ENCODE results near the gene MYL9.

DNA sequence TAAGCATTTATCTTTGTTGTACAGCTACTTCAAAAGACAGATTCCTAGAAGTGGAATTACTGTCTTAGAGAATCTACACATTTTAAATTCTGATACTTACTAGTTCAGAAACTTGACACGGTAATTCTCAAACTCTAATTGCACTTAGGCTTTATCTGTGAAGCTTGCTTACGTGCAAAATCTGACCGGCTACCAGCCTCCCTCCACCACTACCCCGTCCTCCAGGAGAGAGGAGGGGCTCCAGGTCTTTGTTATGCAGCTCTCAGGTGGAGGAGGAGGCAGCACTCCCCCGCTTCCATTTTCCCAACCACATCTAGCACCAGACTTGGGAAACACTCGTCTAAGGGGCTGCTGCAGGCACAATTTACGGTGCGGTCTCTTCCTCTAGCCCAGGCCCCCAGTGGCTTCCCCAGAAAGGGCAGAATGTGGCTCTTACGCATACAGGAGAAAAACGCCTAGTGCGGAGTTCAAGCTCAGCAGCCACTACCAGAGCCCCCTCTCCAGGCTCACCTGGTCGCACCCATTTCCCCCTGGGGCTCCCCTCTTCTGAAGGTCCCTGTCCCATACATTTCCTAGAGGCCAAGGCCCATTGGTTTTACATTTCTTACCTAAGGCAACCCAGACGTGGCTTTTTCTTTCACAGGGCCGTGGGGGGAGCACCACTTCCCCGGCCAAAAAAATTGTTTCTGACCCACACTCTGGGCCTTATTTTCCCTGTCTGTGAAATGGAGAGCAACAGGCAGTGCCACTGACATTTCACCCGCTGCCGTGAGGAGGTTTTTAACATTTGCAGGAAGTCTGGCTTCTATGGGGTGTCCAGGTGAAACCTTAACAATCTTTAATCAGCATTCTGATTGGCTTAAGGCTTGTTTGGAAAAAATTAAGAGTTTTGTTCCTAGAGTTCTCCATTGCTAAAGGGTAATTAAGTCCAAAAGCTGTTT is 30.5 kb downstream of the MYL9 start:
- TF ChIP-seq, protein P1, sequence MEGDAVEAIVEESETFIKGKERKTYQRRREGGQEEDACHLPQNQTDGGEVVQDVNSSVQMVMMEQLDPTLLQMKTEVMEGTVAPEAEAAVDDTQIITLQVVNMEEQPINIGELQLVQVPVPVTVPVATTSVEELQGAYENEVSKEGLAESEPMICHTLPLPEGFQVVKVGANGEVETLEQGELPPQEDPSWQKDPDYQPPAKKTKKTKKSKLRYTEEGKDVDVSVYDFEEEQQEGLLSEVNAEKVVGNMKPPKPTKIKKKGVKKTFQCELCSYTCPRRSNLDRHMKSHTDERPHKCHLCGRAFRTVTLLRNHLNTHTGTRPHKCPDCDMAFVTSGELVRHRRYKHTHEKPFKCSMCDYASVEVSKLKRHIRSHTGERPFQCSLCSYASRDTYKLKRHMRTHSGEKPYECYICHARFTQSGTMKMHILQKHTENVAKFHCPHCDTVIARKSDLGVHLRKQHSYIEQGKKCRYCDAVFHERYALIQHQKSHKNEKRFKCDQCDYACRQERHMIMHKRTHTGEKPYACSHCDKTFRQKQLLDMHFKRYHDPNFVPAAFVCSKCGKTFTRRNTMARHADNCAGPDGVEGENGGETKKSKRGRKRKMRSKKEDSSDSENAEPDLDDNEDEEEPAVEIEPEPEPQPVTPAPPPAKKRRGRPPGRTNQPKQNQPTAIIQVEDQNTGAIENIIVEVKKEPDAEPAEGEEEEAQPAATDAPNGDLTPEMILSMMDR (IDR thresholded peaks at IDR 0.05; ENCODE audit: borderline replicate concordance, extremely low read depth, low read length, poor library complexity, severe bottlenecking), result no peak
- TF ChIP-seq EZH2 (IDR thresholded peaks at IDR 0.05; ENCODE audit: borderline replicate concordance, low read depth, low read length, severe bottlenecking), result no peak
